ENCODE results near the gene ADAMTS7. TPM values are rescaled to one million over a fixed set of nuclear protein-coding genes. Genes with fewer than 3 reads are reported as not detected.
"Not testable (repeated sequence)": the region's sequence is repeated elsewhere in the genome, so short reads cannot be mapped to it uniquely, and the experiment has no call there.

Gene ADAMTS7
- total RNA-seq, 2 experiments from 2014 or later = 0.10 to 0.21 TPM

GRCh38 chr15:78777953-78778345 is 33.3 kb downstream of the ADAMTS7 start:
- DNase-seq, H3K9me3 Mint-ChIP-seq, H3K4me1 Mint-ChIP-seq, H3K27me3 Mint-ChIP-seq, H3K27ac Mint-ChIP-seq, H3K36me3 Mint-ChIP-seq, H3K4me3 Mint-ChIP-seq: not testable (repeated sequence)

GRCh38 chr15:78777290-78777952 is 33.8 kb downstream of the ADAMTS7 start:
- not testable (repeated sequence) for H3K4me3 Mint-ChIP-seq, H3K36me3 Mint-ChIP-seq, H3K27me3 Mint-ChIP-seq, H3K9me3 Mint-ChIP-seq, H3K4me1 Mint-ChIP-seq, DNase-seq, H3K27ac Mint-ChIP-seq

- not testable (repeated sequence) for H3K36me3 Mint-ChIP-seq, DNase-seq, H3K9me3 Mint-ChIP-seq, H3K4me1 Mint-ChIP-seq, H3K27me3 Mint-ChIP-seq, H3K27ac Mint-ChIP-seq, H3K4me3 Mint-ChIP-seq
Observed at GRCh38 chr15:78776046-78776925, 35.0 kb downstream of the ADAMTS7 start.

DNA sequence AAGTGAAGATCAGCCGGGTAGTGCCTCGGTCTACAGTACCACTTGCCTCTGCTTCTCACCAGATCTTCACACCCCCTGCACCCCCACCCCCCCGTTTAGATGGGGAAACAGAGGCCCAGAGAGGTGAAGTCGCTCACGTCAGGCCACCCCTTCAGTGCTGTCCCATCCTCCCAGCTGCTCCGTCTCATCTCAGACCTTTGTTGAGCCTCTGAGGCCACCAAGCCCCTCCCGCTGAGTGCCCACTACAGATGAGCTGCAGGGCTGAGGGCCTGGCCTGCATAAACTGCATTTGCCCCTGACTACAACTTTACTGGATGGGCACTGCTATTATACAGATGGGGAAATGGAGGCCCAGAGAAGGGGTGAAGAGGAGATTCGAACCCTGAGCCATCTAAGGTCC is 35.8 kb downstream of the ADAMTS7 start:
- Mint-ChIP-seq H3K4me3 (no peak overlapping the region), H3K36me3 (no peaks in the 10 kb centered on the region), H3K27ac (no peak overlapping the region), H3K27me3 (no peaks in the 10 kb centered on the region), H3K9me3 (no peaks in the 10 kb centered on the region), H3K4me1 (no peaks in the 10 kb centered on the region)
- no peak for DNase-seq

GRCh38 chr15:78774451-78774990 is 36.7 kb downstream of the ADAMTS7 start:
- not testable (repeated sequence) for DNase-seq, H3K9me3 Mint-ChIP-seq, H3K27me3 Mint-ChIP-seq, H3K27ac Mint-ChIP-seq, H3K4me1 Mint-ChIP-seq, H3K4me3 Mint-ChIP-seq, H3K36me3 Mint-ChIP-seq

DNA sequence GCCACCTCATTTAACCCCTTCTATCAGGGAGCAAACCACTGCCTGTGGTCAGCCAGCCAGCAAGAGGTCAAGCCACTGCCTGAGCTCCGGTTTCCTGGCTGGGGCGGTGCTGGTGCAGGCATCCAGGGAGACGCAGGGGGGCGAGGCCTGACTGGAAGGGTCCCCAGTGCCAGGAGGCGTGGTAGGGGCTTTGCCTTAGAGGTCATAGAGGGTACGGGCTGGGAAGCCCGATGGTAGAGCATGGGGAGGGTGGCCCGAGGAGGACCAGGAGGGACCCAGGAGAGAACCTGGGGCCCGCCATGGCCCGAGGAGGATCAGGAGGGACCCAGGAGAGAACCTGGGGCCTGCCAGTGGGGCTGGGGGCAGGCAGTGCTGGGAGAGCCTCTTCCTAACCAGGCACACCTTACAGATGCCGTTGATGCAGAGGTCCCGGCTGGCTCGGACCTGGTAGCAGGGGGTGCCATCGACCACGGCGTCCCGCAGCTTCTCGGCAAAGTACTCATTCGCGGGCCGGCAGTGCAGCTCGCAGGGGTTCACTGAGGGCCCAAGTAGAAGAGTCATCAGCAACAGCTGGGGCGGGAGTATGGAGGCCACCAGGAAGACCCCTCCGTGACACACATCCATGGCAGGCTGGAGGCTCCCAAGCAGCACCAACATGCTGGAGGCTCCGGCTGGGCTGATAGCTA is 37.4 kb downstream of the ADAMTS7 start:
- H3K27me3 Mint-ChIP-seq, DNase-seq, H3K36me3 Mint-ChIP-seq, H3K27ac Mint-ChIP-seq, H3K4me3 Mint-ChIP-seq, H3K9me3 Mint-ChIP-seq, H3K4me1 Mint-ChIP-seq: not testable (repeated sequence)

- Mint-ChIP-seq H3K27ac (no peak overlapping the region), H3K27me3 (no peaks in the 10 kb centered on the region), H3K9me3 (no peaks in the 10 kb centered on the region), H3K4me1 (no peaks in the 10 kb centered on the region), H3K4me3 (no peak overlapping the region), H3K36me3 (no peaks in the 10 kb centered on the region)
- no peak for DNase-seq
Observed at GRCh38 chr15:78772738-78773137, 38.5 kb downstream of the ADAMTS7 start.

GRCh38 chr15:78771436-78772000 is 39.7 kb downstream of the ADAMTS7 start:
- H3K4me3 Mint-ChIP-seq, DNase-seq, H3K27me3 Mint-ChIP-seq, H3K27ac Mint-ChIP-seq, H3K4me1 Mint-ChIP-seq, H3K36me3 Mint-ChIP-seq, H3K9me3 Mint-ChIP-seq: not testable (repeated sequence)

DNA sequence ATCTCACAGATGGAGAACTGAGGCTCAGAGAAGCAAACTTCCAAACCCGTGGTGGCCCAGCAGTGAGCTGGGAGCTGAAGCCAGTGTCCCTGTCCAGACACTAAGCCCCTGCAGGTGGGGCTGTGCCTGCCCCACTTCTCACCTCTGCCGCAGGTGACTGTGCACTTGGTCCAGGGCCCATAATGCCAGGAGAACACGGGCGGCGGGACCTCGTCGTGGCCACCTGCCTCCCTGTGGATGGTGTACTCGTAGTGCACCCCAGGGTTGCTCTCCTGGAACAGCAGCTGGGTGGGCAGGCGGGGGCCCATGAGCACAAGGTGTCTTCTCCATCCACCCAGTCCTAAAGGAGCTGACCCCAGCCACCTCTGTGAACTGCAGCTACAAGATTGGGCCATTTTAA is 40.2 kb downstream of the ADAMTS7 start:
- not testable (repeated sequence) for DNase-seq, H3K36me3 Mint-ChIP-seq, H3K27ac Mint-ChIP-seq, H3K27me3 Mint-ChIP-seq, H3K9me3 Mint-ChIP-seq, H3K4me3 Mint-ChIP-seq, H3K4me1 Mint-ChIP-seq

DNA sequence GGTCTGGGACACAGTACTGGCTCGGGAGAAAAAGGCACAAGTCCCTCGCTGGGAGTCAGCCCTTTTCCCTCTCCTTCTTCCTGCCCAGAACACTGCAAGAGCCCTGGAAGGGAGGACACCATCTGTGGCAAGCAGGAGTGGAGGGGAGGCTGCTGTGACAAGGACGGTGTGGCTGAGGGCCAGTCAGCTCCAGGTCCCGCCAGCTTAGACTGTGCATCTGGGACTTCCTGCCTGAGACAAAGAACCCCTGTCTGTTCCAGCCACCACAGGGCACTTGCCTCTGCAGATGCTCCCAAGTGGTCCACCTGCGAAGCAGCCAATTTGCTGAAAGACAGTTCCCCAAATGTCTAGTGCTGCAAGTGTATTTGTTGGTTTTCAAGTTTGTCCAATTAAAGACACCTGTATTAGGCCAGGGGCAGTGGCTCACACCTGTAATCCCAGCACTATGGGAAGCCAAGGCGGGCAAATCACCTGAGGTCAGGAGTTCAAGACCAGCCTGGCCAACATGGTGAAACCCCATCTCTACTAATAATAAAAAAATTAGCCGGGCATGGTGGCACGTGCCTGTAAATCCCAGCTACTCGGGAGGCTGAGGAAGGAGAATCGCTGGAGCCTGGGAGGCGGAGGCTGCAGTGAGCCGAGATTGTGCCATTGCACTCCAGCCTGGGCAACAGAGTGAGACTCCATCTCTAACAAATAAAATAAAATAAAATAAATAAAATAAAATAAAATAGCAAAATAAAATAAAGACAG is 41.6 kb downstream of the ADAMTS7 start:
- H3K27me3 Mint-ChIP-seq, H3K4me3 Mint-ChIP-seq, H3K9me3 Mint-ChIP-seq, H3K36me3 Mint-ChIP-seq, H3K27ac Mint-ChIP-seq, H3K4me1 Mint-ChIP-seq, DNase-seq: not testable (repeated sequence)

- H3K9me3 Mint-ChIP-seq = no peaks in the 10 kb centered on the region
- H3K27me3 Mint-ChIP-seq = no peaks in the 10 kb centered on the region
- H3K4me1 Mint-ChIP-seq = no peaks in the 10 kb centered on the region
- no peak for DNase-seq
- H3K27ac Mint-ChIP-seq = no peak overlapping the region
- no peaks in the 10 kb centered on the region for H3K36me3 Mint-ChIP-seq
- no peak overlapping the region for H3K4me3 Mint-ChIP-seq
Observed at GRCh38 chr15:78768531-78769408, 42.5 kb downstream of the ADAMTS7 start.

DNA sequence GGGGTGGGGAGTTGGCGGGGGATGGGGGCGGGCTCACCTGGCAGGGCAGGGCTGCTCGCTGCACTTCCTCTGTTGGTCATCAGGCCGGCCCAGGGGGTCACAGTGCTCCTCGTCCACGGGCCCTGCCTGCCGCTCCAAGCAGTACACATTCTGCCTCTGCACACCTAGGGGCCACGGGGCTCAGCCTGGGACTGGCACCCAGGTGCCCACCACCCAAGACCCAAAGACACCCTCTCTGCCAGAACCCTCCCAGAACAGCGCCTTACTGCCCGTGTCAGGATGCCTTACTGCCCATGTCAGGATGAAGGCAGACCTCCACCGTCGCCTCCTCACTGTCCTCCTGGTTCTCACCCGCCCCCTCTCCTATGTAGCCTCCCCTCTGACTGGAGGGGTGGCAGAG is 43.2 kb downstream of the ADAMTS7 start:
- Mint-ChIP-seq H3K27me3 (no peaks in the 10 kb centered on the region), H3K27ac (no peak overlapping the region), H3K4me1 (no peaks in the 10 kb centered on the region), H3K9me3 (no peaks in the 10 kb centered on the region), H3K4me3 (no peak overlapping the region), H3K36me3 (no peaks in the 10 kb centered on the region)
- DNase-seq = no peak

DNA sequence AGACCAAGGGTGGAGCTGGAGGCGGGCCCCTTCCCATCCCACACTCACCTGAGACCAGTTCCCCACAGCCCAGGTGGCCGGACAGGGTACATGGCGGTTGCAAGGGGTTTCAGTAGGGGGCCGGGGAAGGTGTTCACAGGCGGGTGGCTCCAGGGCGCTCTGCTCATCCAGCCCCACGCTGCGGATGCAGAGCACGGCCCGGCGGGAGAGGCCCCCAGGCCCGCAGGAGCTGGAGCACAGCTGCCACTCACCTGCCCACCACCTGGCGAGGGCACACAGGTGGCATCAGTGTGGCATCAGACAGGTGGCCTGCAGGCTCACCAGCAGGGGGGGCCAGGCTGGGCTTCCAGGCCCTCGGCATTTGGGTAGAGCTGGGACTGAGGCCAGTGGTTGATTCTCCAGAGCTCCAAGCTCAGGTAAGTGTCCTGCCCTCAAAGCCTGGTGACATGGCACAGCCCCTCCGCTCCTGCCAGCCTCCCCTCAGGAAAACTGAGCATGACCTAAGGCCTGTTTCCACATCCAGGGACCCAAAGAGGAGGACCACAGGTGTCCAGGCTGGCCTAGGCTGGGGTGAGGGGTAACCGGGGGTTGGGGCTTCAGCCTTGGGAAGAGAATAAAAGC is 43.8 kb downstream of the ADAMTS7 start:
- Mint-ChIP-seq H3K27ac (no peak overlapping the region), H3K9me3 (no peaks in the 10 kb centered on the region), H3K4me3 (no peak overlapping the region), H3K27me3 (no peaks in the 10 kb centered on the region), H3K4me1 (no peaks in the 10 kb centered on the region), H3K36me3 (no peaks in the 10 kb centered on the region)
- no peak for DNase-seq

Data from activated naive CD8-positive, alpha-beta T cell treated with anti-CD3 and anti-CD28 coated beads for 36 hours (primary cell).